Lung (tissue), 12 donors: ENCODE measurements around the gene MAGIX. TPM values are rescaled to one million over a fixed set of nuclear protein-coding genes. Genes with fewer than 3 reads are reported as not detected.

Source experiments
- ATAC-seq: fragments of 200-7000 bp; cut with Tn5 transposase; one replicate; pipeline ENCODE4 v1.9.1; 2020; ENCODE audit warnings: moderate number of reproducible peaks; ENCODE audit not compliant: insufficient read depth, low FRiP score
- DNase-seq, 3 donors: peaks; one replicate each; pipeline ENCODE4 v3.0.0-alpha.2; 2013 to 2017
- H3K27ac ChIP-seq, 2 donors: one replicate each; pipeline ENCODE4 v1.5.1; 2013; ENCODE audit warnings: mild to moderate bottlenecking in 2 of 2, moderate library complexity in 2 of 2, control low read depth in 1 of 2, inconsistent platforms in 1 of 2, low read depth in 1 of 2, low read length in 1 of 2
- H3K27me3 ChIP-seq, 3 donors: one replicate each; pipeline ENCODE4 v1.5.1; 2013; ENCODE audit warnings: low read length in 2 of 3; ENCODE audit not compliant: control insufficient read depth in 3 of 3, insufficient read depth in 3 of 3
- H3K36me3 ChIP-seq, 4 donors: one replicate each; pipeline ENCODE4 v1.5.1; 2013; ENCODE audit warnings: low read length in 4 of 4, mild to moderate bottlenecking in 1 of 4, moderate library complexity in 1 of 4; ENCODE audit not compliant: control insufficient read depth in 4 of 4, insufficient read depth in 4 of 4
- H3K4me1 ChIP-seq, 5 donors: one replicate each; pipeline ENCODE4 v1.5.1; 2013; ENCODE audit warnings: low read length in 5 of 5, mild to moderate bottlenecking in 2 of 5, moderate library complexity in 1 of 5; ENCODE audit not compliant: control insufficient read depth in 5 of 5, insufficient read depth in 5 of 5
- H3K4me3 ChIP-seq: one replicate; pipeline ENCODE4 v1.5.1; 2013; ENCODE audit warnings: mild to moderate bottlenecking, control low read depth, moderate library complexity
- H3K9ac ChIP-seq, 2 donors: one replicate each; pipeline ENCODE4 v1.5.1; 2013; ENCODE audit warnings: low read length in 2 of 2, control low read depth in 1 of 2; ENCODE audit not compliant: insufficient read depth in 1 of 2
- H3K9me3 ChIP-seq, 4 donors: one replicate each; pipeline ENCODE4 v1.5.1; 2013; ENCODE audit warnings: low read length in 3 of 4, mild to moderate bottlenecking in 1 of 4, moderate library complexity in 1 of 4; ENCODE audit not compliant: control insufficient read depth in 4 of 4, insufficient read depth in 3 of 4
- WGBS, 2 donors: extraction: QIAGEN DNeasy Blood & Tissue Kit; methylation state at CpG; one replicate each; pipeline ENCODE4 v1.1.7; 2013; 5-methylcytosine and 5-hydroxymethylcytosine counted together
- polyA plus RNA-seq, 2 donors: library from polyadenylated mRNA; stranded (reverse); fragments of 200-250 nt; gene quantifications; one replicate each; pipeline ENCODE4 v1.2.1, GENCODE V29; 2013
- total RNA-seq, 2 donors: library from RNA; depleted of rRNA in 1 of 2; stranded (reverse); fragments of >200 nt in 1 of 2; gene quantifications; one replicate each; pipeline ENCODE4 v1.2.1, GENCODE V29; 2014 to 2021
- TF ChIP-seq, protein P1 (sequence below): IDR thresholded peaks from 2 replicates; pipeline ENCODE4 v1.5.1; 2012; ENCODE audit warnings: mild to moderate bottlenecking; ENCODE audit errors: control extremely low read depth, extremely low read depth
- donor health status: control.
- donor health status: control.
- donor health status: Bipolar disorder and iron deficiency.
- donor health status: healthy.
- donor health status: DM: yes; HTN: yes; CAD: no.

Gene MAGIX
- total and polyA plus RNA-seq, 4 donors, result 7.3 to 19.0 (median 12.5) TPM

DNA sequence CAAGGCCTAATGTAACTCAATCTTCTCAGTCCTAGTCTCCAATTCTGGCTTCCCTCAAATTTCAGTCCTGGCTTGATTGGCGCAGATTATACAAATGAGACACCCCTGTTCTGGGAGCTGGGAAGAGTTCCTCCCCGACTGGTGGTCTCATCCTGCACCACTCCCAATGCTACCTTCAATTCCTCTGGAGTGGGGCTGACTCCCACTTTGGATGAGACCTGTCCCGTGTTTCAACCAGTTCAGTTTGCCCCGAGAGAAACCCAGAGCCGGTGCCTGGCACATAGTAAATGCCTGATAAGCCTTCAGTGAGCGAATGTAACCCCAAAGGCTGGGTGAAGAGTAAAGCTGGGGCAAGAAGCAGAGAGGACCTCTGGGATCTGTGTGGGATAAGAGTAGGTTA, 41.5 kb downstream of the MAGIX start:
- H3K4me1 ChIP-seq, result peaks cover 0 to 4% (median 3%) of the 10 kb centered on the region in 5 donors
- H3K27ac ChIP-seq, result no peak overlapping the region
- no peak overlapping the region for H3K4me3 ChIP-seq
- no peaks in the 10 kb centered on the region for H3K27me3 ChIP-seq
- no peaks in the 10 kb centered on the region for H3K36me3 ChIP-seq
- DNase-seq, result no peak
- no peak for ATAC-seq
- TF ChIP-seq, protein P1, sequence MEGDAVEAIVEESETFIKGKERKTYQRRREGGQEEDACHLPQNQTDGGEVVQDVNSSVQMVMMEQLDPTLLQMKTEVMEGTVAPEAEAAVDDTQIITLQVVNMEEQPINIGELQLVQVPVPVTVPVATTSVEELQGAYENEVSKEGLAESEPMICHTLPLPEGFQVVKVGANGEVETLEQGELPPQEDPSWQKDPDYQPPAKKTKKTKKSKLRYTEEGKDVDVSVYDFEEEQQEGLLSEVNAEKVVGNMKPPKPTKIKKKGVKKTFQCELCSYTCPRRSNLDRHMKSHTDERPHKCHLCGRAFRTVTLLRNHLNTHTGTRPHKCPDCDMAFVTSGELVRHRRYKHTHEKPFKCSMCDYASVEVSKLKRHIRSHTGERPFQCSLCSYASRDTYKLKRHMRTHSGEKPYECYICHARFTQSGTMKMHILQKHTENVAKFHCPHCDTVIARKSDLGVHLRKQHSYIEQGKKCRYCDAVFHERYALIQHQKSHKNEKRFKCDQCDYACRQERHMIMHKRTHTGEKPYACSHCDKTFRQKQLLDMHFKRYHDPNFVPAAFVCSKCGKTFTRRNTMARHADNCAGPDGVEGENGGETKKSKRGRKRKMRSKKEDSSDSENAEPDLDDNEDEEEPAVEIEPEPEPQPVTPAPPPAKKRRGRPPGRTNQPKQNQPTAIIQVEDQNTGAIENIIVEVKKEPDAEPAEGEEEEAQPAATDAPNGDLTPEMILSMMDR, result no peak
- no peaks in the 10 kb centered on the region for H3K9me3 ChIP-seq
- 82 to 94% methylated on average over 6 of the region's 6 CpGs for WGBS, 2 donors
- H3K9ac ChIP-seq, result no peak overlapping the region

DNA sequence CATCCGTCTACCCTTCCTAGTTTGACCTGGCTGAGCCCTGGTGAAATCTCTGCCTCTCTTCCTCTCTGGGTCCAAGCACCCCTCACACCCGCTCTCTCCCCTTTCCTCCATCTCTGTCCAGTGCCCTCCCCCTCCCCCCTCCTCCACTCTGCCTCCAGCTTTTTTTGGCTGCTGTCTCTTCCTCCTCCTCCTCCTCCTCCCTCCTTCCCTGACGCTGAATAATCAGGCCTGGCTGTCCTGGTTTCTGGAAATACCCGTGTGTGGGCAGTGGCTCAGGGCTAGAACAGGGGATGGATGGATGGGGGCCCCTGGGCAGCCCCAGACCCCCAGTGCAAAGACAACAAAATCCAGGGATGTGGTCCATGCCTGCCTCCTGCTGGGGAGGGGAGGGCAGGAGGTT, 42.2 kb downstream of the MAGIX start:
- H3K27me3 ChIP-seq, result no peaks in the 10 kb centered on the region
- WGBS, 2 donors, result 52 to 69% methylated on average over 3 to 4 of the region's 4 CpGs
- ATAC-seq, result no peak
- TF ChIP-seq, protein P1, result no peak
- H3K4me1 ChIP-seq, result peaks cover 0 to 3% (median 0%) of the 10 kb centered on the region in 5 donors
- H3K4me3 ChIP-seq, result no peak overlapping the region
- no peaks in the 10 kb centered on the region for H3K36me3 ChIP-seq
- H3K9me3 ChIP-seq, result no peaks in the 10 kb centered on the region
- DNase-seq, result no peak
- no peak overlapping the region for H3K27ac ChIP-seq
- no peak overlapping the region for H3K9ac ChIP-seq

DNA sequence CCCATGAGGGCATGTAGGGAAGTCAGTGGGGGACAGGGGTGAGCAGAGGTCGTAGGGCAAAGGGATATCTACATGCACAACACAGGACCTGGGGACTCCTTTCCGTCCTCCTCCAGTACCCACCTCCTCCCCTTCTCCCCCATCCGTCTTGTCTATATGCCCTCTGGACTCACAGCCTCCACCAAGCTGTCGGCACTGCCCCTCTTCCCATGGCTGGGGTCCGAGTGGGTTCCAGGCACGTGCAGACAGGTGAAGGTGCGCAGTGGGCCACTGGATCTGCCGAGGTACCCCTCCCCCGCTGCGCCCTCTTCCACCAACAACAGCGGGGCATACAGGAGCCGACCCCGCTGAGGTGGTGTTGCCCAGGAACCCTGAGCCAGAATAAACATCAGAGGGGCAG, 42.9 kb downstream of the MAGIX start:
- Histone ChIP-seq H3K4me3 (no peak overlapping the region), H3K9ac (no peak overlapping the region), H3K36me3 (no peaks in the 10 kb centered on the region), H3K4me1 (peaks cover 0 to 2% (median 0%) of the 10 kb centered on the region in 5 donors), H3K27me3 (peaks cover 0 to 4% (median 0%) of the 10 kb centered on the region in 3 donors), H3K27ac (no peak overlapping the region), H3K9me3 (no peaks in the 10 kb centered on the region)
- TF ChIP-seq, protein P1, result no peak
- DNase-seq (no peak), ATAC-seq (no peak)
- 78 to 90% methylated on average over 11 to 13 of the region's 13 CpGs for WGBS, 2 donors

DNA sequence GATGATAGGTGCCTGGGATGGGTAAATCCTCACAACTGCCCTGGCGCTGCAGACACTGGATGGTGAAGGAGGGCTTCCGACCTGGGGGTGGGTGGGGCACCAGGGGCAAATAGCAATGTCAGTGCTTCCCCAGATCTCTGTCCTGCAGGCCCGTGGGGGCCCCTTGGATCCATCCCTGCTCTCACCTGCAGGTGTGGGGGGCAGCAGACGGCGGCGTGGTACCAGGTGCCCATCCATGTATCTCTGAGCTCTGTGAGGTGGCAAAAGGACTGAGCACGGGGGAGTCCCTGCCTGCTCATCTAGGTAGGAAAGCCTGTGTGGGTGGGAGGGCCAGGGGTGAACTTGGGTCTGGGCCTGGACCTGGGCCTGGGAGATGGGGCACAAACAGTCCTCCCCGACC, 44.0 kb downstream of the MAGIX start:
- no peak overlapping the region for H3K4me3 ChIP-seq
- ATAC-seq, result no peak
- no peak overlapping the region for H3K9ac ChIP-seq
- peaks cover 0 to 6% (median 0%) of the 10 kb centered on the region in 3 donors for H3K27me3 ChIP-seq
- H3K9me3 ChIP-seq, result no peaks in the 10 kb centered on the region
- DNase-seq, result no peak
- H3K27ac ChIP-seq, result no peak overlapping the region
- H3K36me3 ChIP-seq, result no peaks in the 10 kb centered on the region
- 76 to 90% methylated on average over 6 to 8 of the region's 8 CpGs for WGBS, 2 donors
- H3K4me1 ChIP-seq, result no peaks in the 10 kb centered on the region
- TF ChIP-seq, protein P1, result no peak
